GM04503 (cell line): Measurements from ENCODE around the gene ALG12.
A peak's percentile ranks its signal among the peaks of the same experiment; 100 is the strongest.

Source experiments
- DNase-seq: peaks from one replicate; pipeline ENCODE4 v3.0.0-alpha.2; 2012; ENCODE audit warnings: low read depth

Gene ALG12

DNA sequence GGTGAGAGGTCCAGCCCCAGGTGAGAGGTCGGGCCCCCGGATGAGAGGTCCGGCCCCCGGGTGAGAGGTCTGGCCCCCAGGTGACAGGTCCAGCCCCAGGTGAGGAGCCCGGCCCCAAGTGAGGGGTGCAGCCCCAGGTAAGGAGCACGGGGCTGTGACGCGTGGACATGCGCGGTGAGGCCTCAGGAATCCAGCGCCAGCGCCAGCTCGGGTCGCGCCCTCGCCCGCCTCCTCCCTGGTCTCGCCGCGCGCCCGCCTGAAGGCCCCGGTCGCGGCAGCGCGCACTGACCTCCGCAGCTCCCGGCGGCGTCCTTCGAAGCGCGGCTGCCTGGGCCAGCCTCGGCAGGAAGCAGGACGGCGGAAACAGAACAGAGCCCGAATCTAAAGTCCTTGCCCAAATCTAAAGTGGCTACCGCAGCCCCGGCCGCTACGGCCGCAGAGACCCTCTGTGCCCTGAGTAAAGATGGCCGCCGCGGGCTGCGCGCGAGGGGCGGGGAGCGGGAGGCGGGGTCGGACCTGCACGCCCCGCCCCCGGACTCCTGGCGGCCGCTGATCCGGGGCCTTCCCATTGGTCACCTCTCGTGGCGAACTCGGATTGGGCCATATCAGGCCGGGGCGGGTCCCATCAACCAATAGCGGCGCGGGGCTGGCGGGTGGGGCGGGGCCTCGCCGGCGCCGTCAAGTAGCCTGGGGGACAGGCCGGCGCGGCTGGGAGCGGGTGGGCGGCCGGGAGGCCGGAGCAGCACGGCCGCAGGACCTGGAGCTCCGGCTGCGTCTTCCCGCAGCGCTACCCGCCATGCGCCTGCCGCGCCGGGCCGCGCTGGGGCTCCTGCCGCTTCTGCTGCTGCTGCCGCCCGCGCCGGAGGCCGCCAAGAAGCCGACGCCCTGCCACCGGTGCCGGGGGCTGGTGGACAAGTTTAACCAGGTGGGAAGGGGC is at the start of gene ALG12, which contains the start of gene CRELD2:
ALG12 (minus strand) TSS at position 465 of the 937 bp plus-strand sequence. CDS start 4,673 bp downstream, outside the sequence.
CRELD2 (plus strand) TSS at position 661 of the 937 bp plus-strand sequence; CDS start at position 797, 136 bp downstream.
- peak; percentile 67 for DNase-seq

DNA sequence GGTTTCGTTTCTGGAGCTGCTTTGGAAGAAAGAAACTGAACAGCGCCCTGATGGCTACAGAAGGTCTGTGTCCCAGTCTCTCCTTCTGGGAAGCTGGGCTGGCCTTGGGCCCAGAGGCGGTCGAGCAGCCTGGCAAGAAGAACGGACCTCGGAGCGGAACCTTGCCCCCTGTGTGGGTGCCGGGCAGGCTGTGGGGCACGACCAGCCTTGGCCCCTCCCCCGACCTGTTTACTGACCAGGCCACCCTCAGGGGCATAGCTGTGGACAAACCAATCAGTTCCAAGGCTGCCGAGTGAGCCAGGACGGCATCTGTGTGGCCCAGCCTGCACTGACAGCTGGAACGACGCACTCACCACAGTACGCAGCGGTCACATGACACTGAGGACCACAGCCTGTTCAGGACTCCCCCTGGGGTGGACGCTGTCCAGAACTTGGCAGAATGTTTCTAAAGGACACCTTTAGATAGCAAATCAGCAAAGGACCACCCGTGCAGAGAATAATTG is 49.5 kb upstream of the ALG12 start:
- no peak for DNase-seq

DNA sequence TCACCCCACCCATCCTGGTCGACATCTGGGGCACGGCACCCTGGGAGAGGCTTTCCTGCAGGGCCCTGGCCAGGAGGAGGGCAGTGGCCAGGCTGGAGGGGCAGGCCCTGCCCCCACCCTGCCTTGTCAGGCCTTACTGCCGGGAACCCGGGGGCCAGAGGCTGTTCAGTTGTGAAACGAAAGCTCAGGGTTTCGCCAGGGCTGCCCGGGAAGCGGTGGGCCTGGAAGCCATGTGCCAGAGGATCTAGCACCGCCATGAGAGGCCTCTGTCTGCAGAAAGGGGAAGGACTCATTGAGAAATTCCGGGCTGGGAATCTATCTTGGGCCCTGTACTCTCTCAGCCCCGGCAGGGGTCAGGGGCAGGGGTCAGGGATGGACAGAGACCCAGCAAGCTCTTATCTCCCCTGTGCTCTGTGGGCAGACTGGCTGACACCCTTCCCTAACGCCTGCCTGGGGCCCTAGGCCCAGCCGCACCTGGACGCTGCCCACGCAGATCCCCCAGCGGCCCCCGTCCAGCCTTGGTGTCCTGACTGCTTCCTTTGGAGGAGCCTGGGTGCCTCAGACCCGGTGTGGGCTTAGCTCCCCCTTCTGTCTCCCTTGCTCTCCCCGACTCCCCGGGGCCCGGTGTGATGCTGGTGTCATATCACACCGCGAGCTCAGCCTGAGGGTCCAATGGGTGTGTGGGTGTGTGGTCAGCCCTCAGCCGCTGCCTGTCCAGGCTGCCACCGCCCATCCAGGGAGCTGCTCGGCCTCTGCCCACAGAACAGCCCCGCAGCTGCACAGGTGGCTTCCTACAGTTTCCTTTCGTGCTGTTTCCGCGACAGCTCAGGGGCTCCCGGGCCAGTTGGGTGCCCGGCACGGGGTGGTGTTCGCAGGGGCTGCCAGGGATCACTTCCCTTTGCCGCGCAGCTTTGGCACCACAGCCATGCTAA is 48.8 kb upstream of the ALG12 start:
- no peak for DNase-seq

DNA sequence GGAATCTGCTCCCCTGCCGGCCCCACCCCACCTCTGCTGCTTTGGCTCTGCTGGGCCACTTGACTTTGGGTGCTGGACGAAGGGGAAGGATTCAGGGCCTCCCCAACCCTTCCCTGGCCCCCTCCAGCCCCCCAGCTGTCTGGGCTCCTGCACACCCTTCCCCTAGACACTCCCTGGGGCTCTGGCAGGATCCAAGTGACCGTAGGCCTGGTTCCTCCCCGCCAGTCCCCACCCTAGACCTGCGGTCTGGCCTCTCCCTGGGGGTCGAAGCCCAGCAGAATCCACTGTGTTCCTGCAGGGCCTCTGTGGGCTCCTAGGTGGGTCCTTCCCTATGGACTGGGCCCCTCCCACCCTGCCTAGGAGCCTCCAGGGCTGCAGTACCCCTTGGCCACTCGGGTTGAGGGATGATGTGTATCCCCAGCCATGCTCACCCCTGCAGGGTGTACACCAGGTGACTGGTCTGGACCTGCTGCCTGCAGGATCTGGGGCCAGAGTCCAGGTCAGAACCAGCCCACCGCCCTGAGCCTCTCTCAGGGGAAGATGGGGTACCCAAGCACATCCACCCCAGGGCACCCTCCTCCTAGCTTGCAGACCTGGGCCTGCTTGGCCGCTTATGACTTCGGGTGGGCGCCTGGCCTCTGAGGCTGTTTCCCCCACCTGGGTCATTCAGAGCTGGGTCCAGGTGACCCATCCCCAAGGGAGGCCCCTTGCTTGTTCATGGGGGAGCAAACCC is 48.0 kb upstream of the ALG12 start:
- DNase-seq: no peak

DNA sequence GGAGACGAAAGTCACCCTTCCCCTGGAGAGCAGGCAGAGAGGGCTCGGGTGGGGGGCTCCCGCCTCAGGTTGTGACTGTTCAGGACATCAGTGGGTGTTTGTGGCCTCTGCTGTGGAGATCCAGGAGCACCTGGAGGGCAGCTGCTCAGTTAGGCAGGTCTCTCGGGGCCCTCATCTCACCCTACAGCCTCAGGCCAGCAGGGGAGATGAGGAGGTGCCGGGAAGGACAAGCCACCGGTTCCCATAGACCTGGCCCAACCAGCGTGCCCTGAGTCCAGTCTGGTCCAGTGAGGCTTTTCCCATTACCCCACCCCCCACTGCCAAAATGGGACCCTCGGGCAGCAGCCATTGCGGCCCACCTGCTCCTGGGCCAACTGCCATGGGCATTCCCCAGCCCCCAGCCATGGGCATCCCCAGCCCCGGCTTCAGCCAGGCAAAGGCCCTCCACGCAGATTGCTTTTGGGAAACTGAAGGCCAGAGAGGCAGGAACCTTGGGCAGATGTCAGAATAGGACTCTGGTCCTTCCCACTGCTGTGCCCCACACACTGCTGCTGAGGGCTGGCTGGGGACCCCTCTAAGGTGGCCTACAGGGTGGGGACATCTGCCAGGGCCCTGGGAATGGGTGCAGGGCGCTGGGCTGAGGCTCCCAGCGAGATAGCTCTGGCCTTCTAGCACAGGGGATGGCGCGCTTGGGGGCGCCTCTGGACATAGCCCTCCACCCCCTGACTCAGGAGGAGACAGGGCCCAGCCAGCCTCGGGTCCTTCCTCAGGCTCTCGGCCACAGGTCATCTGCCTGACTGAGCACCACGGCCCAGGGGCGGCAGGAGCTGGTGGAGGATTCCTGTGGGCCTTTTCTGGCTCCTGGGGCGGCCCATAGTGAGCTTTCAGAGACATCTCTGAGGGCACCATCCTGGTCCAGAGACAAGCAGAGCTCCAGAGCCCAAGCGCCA is 47.1 kb upstream of the ALG12 start:
- DNase-seq: no peak

DNA sequence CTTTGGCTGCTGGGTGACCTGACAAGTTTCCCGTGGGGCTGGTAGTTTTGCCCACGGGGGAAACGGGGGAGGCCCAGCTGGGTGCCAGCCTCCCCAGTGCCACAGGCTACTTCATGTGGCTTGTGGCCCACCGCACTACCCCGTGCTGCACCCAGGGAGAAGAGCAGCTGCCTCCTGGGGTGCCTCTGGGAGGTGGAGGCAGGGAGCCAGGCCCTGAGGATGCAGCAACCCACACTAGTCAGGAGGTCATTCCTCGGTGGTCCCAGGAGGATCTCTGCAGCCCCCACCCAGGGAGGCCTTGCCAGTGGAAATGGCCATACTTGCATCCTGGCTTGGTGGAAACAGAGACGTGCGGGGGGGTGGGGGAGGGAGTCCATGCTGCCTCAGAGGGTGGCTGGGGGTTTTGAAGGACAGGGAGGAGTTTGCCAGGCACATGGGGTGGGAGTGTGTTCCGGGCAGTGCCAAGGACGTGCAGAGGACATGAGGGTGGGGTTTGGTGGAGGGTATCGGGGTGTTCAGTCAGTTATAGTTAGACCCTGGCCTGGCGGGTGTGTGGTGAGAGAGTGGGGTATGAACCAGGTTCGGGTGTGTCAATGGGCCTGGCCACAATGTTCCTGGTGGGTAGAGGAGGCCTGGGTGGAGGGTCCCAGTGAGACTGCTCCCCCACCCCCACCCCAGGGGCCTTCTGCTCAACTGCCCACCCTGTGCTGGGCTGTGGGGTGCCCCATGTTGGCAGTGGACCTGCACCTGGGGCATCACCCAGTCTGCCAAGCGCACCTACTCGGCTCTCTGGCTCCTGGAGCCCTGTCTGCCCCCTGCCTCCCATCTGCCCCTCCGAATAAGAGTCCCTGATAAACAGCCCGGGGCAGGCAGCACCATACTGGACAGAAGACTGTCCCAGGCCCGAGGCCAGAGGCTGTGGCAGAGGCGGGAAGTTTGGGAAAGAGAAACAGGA is 46.2 kb upstream of the ALG12 start:
- no peak for DNase-seq

DNA sequence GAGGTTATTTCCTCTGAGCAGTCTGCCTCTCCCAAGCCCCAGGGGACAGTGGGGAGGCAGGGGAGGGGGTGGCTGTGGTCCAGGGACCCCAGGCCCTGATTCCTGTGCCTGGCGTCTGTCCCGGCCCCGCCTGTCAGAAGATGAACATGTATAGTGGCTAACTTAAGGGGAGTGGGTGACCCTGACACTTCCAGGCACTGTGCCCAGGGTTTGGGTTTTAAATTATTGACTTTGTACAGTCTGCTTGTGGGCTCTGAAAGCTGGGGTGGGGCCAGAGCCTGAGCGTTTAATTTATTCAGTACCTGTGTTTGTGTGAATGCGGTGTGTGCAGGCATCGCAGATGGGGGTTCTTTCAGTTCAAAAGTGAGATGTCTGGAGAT is 45.4 kb upstream of the ALG12 start:
- DNase-seq: no peak

DNA sequence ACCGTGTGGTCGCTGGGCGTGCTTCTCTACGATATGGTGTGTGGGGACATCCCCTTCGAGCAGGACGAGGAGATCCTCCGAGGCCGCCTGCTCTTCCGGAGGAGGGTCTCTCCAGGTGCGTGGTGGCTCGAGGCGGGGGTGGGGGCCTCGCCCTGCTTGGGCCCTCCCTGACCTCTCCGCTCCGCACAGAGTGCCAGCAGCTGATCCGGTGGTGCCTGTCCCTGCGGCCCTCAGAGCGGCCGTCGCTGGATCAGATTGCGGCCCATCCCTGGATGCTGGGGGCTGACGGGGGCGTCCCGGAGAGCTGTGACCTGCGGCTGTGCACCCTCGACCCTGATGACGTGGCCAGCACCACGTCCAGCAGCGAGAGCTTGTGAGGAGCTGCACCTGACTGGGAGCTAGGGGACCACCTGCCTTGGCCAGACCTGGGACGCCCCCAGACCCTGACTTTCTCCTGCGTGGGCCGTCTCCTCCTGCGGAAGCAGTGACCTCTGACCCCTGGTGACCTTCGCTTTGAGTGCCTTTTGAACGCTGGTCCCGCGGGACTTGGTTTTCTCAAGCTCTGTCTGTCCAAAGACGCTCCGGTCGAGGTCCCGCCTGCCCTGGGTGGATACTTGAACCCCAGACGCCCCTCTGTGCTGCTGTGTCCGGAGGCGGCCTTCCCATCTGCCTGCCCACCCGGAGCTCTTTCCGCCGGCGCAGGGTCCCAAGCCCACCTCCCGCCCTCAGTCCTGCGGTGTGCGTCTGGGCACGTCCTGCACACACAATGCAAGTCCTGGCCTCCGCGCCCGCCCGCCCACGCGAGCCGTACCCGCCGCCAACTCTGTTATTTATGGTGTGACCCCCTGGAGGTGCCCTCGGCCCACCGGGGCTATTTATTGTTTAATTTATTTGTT is 44.8 kb upstream of the ALG12 start:
- no peak for DNase-seq

DNA sequence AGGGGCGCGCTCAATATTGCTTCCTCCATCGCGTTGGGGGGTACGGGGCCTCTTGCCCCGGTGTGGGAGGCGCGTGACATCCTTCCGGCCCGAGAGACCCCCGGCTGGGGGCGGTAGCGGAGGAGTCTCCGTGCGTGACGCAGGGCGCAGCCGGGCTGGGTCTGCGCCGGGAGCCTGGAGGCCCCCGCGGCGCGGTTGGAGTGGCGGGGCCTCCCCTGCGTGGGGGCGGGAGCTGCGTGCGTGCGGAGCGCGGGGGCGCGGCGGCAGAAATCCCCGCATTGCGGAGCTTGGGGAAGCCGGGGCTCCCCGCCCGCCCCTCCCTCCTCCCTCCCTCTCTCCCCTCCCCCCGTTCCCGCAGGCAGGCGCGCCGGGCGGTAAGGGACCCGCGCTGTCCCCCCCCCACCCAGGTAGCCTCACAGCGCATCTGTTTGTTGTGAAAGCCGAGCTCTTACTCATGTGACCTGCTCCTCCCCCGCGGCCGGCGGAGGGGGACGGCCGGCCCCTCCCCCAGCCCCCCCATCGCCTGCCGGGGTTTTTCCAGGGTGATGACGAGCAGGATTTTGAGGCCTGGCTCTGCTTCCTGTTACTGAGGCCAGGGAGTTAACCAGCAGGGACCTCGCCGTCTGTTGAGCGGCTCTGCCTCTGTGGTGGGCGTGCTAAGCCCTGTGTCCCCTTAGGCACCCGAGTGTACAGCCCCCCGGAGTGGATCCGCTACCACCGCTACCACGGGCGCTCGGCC is 43.9 kb upstream of the ALG12 start:
- peak; percentile 49 for DNase-seq

DNA sequence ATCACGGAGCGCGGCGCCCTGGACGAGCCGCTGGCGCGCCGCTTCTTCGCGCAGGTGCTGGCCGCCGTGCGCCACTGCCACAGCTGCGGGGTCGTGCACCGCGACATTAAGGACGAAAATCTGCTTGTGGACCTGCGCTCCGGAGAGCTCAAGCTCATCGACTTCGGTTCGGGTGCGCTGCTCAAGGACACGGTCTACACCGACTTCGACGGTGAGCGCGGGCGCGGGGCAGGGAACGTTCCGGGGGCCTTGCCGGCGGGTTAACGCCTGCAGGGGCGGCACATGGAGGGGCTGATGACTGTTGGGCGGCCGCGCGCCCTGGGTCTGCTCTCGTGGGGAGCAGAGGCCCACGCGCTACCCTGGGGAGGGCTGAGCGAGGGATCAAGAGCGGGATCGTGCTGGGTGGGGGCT is 43.4 kb upstream of the ALG12 start:
- no peak for DNase-seq

DNA sequence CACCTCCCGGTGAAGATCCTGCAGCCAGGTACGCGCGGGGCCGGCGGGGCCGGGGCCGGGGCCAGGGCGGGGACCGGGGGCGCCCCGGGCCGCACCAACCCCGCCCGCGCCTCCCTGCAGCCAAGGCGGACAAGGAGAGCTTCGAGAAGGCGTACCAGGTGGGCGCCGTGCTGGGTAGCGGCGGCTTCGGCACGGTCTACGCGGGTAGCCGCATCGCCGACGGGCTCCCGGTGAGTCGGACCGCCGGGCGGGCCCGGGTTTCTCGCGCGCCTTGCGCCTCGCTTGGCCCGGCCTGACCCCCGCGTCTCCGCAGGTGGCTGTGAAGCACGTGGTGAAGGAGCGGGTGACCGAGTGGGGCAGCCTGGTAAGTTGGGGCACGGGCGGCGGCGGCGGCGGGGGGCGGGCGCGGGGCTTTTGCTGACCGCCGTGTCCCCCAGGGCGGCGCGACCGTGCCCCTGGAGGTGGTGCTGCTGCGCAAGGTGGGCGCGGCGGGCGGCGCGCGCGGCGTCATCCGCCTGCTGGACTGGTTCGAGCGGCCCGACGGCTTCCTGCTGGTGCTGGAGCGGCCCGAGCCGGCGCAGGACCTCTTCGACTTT is 42.9 kb upstream of the ALG12 start:
- DNase-seq: no peak

DNA sequence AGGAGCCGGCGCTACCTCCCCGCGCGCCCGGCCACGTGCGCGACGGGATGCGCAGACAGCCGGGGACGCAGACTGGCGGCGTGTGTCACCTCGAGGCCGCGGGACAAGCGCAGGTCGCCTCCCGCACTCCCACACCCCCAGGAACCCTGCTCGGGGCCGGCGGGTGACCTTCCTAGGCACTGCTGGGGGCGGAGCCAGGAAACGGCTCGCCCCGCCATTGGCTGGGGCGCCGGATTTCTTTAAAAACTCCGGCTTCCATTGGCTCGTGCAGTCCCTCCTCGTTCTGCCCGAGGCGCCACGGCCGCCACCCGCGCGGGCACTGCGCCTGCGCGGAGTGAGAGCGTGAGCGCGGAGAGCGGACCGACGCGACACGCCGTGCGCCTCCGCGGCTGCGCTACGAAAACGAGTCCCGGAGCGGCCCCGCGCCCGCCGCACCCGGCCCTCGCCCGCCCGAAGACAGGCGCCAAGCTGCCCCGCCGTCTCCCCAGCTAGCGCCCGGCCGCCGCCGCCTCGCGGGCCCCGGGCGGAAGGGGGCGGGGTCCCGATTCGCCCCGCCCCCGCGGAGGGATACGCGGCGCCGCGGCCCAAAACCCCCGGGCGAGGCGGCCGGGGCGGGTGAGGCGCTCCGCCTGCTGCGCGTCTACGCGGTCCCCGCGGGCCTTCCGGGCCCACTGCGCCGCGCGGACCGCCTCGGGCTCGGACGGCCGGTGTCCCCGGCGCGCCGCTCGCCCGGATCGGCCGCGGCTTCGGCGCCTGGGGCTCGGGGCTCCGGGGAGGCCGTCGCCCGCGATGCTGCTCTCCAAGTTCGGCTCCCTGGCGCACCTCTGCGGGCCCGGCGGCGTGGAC is 42.1 kb upstream of the ALG12 start, which contains the start of gene PIM3:
PIM3 (plus strand) TSS at position 614 of the 846 bp plus-strand sequence; CDS start at position 790, 176 bp downstream.
- peak; percentile 69 for DNase-seq

DNA sequence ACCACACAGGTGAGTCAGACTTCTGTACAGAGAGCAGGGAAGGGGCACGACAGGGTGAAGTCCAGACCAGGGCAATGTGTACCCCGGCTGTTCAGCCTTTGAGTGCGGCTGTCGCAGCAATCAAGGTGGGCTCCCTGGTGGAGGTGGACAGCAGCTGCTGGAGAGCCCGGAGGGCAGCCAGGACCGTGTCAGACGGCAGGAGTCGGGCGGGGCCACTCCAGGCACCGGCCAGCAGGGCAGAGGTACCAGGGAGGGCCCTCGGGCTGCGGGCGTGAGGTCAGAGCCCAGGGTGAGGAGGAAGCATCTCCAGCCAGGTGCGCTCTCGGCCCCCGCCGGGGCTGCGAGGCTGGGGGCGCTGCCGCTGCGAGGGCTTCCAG is 41.5 kb upstream of the ALG12 start:
- no peak for DNase-seq

DNA sequence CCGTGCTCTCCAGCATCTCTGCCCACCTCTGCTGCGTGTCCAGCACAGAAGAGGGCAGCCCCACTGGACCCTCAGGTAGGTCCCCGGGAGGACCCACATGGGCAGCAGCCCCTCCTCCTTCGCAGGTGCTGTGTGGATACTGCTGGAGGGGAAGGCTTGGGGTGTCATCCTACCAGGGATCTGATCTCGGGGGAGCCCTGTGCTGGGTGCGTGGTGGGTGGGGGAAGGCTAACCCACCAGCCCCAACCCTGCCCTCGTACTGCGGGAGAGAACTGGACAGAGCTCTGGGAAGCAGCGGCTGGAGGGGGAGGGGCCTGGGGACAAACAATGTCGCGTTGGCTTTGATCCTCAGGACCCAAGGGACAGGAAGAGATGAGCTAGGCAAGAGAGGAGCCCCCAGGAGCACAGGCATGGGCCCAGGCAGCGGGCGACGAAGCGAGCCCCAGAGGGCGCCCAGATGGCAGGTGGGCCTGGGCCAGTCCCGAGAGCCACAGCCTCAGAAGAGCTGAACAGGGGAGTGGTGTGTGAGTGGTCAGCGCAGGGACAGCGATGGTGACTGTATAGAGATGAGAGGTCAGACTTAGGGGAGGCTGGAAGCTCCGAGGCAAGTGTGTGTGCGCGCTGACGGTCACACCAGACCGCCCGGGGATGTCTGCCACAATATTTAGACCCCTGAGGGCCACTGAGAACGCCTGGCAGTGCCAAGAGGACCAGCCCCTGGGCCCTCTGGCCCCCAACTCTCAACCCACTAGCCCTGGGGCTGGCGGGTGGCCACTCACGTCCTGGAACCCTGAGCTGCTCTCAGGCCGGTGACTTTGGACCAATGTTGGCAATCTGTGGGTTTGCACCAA is 40.9 kb upstream of the ALG12 start:
- DNase-seq: no peak

DNA sequence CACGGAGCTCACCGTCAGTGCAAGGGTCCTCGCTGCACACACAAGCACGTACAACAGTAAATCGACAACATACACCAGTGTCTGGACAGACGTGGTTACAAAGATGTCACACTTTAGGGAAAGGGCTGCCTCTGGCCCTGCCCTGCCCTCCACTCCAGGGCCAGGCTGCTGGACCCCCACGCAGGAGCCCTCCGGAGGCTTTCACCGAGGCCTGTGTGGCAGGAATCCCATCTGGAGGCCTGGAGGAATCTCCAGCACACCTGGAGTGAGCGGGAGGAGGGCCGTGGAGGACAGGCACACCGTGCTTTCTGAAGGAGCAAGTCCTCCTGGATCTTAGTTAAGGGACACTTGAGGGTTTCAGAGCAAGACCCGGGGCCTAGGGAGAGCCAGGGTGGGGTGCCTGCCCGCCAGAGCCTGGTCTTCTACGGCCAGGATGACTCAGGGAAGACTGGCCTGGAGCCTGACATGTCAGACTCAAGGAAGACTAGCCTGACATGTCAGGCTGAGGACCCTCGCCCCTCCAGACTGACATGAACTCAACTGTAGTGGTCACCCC is 40.2 kb upstream of the ALG12 start:
- no peak for DNase-seq
